BE2C (cell line): ENCODE measurements around the gene SPINDOC.

ENCODE experiments used
- DNase-seq: peaks from one replicate; pipeline ENCODE4 v3.0.0-alpha.2; 2020
- H3K27me3 ChIP-seq: fragments of 250-450 bp; sonication (Bioruptor Pico); 2 replicates; pipeline ENCODE4 v1.5.1; 2020; ENCODE audit warnings: mild to moderate bottlenecking
- H3K36me3 ChIP-seq: fragments of 250-450 bp; sonication (Bioruptor Pico); 2 replicates; pipeline ENCODE4 v1.5.1; 2020; ENCODE audit warnings: mild to moderate bottlenecking
- H3K4me1 ChIP-seq: fragments of 250-450 bp; sonication (Bioruptor Pico); 2 replicates; pipeline ENCODE4 v1.5.1; 2020
- H3K4me3 ChIP-seq: 2 replicates; pipeline ENCODE4 v1.5.1; 2011; ENCODE audit warnings: low read depth, low read length
- H3K9me3 ChIP-seq: fragments of 250-450 bp; sonication (Bioruptor Pico); 2 replicates; pipeline ENCODE4 v1.5.1; 2020
- TF ChIP-seq, protein P1 (sequence below): IDR thresholded peaks from 2 replicates; pipeline ENCODE4 v1.5.1; 2012; ENCODE audit warnings: mild to moderate bottlenecking, low read depth, low read length

Gene SPINDOC

DNA sequence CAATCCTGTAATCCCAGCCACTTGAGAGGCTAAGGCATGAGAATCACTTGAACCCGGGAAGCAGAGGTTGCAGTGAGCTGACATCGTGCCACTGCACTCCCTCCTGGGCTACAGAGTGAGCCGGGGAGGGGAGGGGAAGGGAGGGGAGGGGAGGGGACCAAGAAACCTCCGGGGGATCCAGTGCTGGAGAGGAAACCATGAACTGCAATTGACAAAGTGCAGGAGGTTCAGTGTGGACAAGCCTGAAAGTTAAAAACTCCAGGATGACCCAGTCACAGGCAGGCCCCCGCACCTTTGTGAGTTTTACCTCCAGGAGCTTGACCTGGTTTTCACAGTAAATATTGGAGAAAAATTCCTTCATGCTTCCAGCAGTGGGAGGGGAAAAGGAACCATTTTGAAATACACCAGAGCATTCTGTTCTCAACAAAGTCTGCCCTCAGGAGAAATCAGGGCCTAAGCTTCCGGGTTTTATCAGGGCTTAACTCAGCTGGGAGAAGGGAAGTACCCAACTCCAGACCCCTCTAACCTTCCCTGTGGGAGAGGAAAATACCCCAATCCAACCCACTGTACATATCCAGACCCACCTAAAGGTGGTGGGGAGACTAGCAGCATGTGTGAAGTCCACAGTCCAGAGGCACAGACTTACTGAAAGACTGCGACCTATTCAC lies 29.2 kb upstream of the SPINDOC start:
- no peaks in the 10 kb centered on the region for H3K9me3 ChIP-seq
- no peak for DNase-seq
- H3K4me3 ChIP-seq, result no peak overlapping the region
- TF ChIP-seq, protein P1, sequence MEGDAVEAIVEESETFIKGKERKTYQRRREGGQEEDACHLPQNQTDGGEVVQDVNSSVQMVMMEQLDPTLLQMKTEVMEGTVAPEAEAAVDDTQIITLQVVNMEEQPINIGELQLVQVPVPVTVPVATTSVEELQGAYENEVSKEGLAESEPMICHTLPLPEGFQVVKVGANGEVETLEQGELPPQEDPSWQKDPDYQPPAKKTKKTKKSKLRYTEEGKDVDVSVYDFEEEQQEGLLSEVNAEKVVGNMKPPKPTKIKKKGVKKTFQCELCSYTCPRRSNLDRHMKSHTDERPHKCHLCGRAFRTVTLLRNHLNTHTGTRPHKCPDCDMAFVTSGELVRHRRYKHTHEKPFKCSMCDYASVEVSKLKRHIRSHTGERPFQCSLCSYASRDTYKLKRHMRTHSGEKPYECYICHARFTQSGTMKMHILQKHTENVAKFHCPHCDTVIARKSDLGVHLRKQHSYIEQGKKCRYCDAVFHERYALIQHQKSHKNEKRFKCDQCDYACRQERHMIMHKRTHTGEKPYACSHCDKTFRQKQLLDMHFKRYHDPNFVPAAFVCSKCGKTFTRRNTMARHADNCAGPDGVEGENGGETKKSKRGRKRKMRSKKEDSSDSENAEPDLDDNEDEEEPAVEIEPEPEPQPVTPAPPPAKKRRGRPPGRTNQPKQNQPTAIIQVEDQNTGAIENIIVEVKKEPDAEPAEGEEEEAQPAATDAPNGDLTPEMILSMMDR, result no peak
- H3K4me1 ChIP-seq, result no peaks in the 10 kb centered on the region
- H3K27me3 ChIP-seq, result no peaks in the 10 kb centered on the region
- H3K36me3 ChIP-seq, result no peaks in the 10 kb centered on the region

DNA sequence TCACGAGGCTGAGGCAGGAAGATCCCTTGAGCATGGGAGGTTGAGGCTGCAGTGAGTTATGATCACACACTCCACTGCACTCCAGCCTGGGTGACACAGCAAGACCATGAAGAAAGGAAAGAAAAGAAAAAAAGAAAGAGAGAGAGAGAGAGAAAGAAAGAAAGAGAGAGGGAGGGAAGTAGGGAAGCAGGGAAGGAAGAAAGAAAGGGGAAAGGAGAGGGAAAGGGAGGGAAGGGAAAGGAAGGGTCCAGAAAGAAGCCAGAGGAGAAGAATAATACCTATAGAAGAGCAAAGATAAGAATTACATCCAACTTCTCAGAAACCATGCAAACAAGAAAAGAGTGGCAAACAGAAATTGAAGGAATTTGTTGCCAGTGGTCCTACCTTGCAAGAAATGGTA lies 27.4 kb upstream of the SPINDOC start:
- TF ChIP-seq, protein P1, result no peak
- Histone ChIP-seq H3K36me3 (no peaks in the 10 kb centered on the region), H3K4me3 (no peak overlapping the region), H3K4me1 (no peaks in the 10 kb centered on the region), H3K9me3 (no peaks in the 10 kb centered on the region), H3K27me3 (no peaks in the 10 kb centered on the region)
- DNase-seq, result no peak

DNA sequence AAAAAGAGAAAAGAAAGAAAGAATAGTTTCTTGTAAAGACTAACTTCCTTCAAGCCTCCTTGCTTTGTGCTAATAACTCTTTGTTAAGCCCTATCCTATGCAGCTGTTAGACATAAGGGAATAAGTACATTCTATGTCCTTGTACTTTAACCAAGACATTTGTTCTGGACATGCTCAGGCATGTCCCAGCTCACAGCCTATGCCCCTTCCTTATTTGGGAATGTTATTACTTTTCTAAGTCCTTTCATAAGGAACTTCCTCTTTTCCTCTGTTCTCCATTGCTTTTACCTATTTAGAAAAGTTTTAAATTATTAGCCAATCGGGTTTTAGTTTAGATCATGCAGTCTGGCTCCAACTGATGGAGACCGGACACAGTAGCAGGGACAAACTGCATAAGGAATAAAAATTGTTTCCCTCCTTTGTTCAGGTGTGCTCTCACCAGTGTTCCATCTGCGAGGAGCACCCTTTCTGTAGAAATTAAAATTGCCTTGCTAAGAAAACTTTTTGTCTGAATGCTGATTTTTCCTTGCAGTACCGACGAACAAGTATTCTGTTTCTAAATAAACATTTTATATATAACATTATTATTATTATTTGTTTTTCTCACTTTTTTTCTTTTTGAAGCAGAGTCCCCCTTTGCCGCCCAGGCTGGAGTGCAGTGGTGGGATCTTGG lies 21.6 kb upstream of the SPINDOC start:
- no peak overlapping the region for H3K4me3 ChIP-seq
- no peaks in the 10 kb centered on the region for H3K36me3 ChIP-seq
- H3K9me3 ChIP-seq, result no peaks in the 10 kb centered on the region
- no peak for DNase-seq
- H3K27me3 ChIP-seq, result no peaks in the 10 kb centered on the region
- H3K4me1 ChIP-seq, result no peaks in the 10 kb centered on the region
- TF ChIP-seq, protein P1, result no peak

DNA sequence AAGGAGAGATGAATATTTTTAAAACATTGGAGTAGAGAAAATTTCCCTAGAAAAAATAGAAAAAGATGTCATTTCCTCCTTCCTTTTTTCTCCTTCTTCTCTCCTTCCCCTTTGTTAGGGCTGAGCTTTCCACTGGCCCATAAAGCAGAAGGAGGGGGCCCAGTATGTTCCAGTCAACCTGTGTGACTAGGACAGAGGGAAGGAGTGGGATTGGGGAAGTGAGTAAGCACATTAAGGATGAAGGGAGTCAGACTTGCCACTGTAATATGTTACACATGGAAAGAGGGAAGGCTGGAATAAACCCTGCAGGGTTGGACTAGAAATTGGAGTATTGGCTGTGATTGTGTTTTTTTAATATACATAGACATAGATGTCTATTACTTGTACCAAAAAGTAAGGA lies 20.1 kb upstream of the SPINDOC start:
- Histone ChIP-seq H3K4me3 (no peak overlapping the region), H3K27me3 (no peaks in the 10 kb centered on the region), H3K36me3 (no peaks in the 10 kb centered on the region), H3K9me3 (no peaks in the 10 kb centered on the region), H3K4me1 (no peaks in the 10 kb centered on the region)
- TF ChIP-seq, protein P1, result no peak
- DNase-seq, result no peak

DNA sequence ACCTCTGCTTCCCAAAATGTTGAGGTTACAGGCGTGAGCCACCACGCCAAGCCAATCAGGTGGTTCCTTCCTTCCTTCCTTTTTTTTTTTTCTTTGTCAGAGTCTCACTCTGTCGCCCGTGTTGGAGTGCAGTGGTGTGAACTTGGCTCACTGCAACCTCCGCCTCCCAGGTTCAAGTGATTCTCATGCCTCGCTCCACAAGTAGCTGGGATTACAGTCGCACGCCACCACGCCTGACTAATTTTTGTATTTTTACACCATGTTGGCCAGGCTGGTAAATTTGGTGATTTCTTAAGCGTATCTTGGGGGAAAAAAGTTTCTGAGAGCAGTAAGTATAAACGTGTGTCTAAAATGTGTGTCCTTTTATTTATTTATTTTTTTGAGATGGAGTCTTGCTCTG lies 18.2 kb upstream of the SPINDOC start:
- no peaks in the 10 kb centered on the region for H3K27me3 ChIP-seq
- no peaks in the 10 kb centered on the region for H3K9me3 ChIP-seq
- DNase-seq, result no peak
- TF ChIP-seq, protein P1, result no peak
- H3K4me1 ChIP-seq, result no peaks in the 10 kb centered on the region
- H3K4me3 ChIP-seq, result no peak overlapping the region
- no peaks in the 10 kb centered on the region for H3K36me3 ChIP-seq

DNA sequence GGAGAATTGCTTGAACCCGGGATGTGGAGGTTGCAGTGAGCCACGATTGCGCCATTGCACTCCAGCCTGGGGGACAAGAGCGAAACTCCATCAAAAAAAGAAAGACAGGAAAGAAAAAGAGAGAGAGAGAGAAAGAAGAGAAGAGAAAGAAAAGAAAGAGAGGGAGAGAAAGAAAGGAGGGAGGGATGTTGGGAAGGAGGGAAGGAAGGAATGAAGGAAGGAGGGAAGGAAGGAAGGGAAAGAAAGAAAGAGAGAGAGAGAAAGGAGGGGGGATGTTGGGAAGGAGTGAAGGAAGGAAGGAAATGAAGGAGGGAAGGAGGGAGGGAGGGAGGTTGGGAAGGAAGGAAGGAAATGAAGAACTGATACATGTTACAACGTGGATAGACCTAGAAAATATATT lies 12.3 kb upstream of the SPINDOC start:
- Histone ChIP-seq H3K9me3 (no peaks in the 10 kb centered on the region), H3K4me1 (peaks cover 3% of the 10 kb centered on the region; the same call in 1 of the 2 replicates), H3K36me3 (no peaks in the 10 kb centered on the region), H3K27me3 (no peaks in the 10 kb centered on the region), H3K4me3 (no peak overlapping the region)
- no peak for DNase-seq
- TF ChIP-seq, protein P1, result no peak
